ENCODE data around the gene LDLRAD4.

The LDLRAD4 gene

GRCh38 chr18:13447621-13448334 lies 229.2 kb downstream of the LDLRAD4 start:
- no peak for TF ChIP-seq TAF1 (IDR thresholded peaks at IDR 0.05; ENCODE audit: low read depth)
- no peak for TF ChIP-seq CEBPB (IDR thresholded peaks at IDR 0.05)
- no peak for TF ChIP-seq REST (IDR thresholded peaks at IDR 0.05; ENCODE audit: low read depth)
- TF ChIP-seq EGR1 (IDR thresholded peaks at IDR 0.05) = no peak
- no peak for TF ChIP-seq ZBTB7A (IDR thresholded peaks at IDR 0.05; ENCODE audit: low read depth)
- TF ChIP-seq FOXM1 (IDR thresholded peaks at IDR 0.05; ENCODE audit: borderline replicate concordance, low read depth) = no peak
- no peak for TF ChIP-seq TCF12 (IDR thresholded peaks at IDR 0.05; ENCODE audit: low read depth)
- TF ChIP-seq RAD21 (IDR thresholded peaks at IDR 0.05; ENCODE audit: low read depth) = no peak
- no peak for TF ChIP-seq EP300 (IDR thresholded peaks at IDR 0.05; ENCODE audit: borderline replicate concordance)
- TF ChIP-seq, protein P1, sequence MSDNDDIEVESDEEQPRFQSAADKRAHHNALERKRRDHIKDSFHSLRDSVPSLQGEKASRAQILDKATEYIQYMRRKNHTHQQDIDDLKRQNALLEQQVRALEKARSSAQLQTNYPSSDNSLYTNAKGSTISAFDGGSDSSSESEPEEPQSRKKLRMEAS (IDR thresholded peaks at IDR 0.05) = no peak
- TF ChIP-seq YY1 (IDR thresholded peaks at IDR 0.05; ENCODE audit: low read depth) = no peak
- TF ChIP-seq NFIC (IDR thresholded peaks at IDR 0.05) = no peak
- no peak for TF ChIP-seq TEAD4 (IDR thresholded peaks at IDR 0.05)
- TF ChIP-seq, protein P2, sequence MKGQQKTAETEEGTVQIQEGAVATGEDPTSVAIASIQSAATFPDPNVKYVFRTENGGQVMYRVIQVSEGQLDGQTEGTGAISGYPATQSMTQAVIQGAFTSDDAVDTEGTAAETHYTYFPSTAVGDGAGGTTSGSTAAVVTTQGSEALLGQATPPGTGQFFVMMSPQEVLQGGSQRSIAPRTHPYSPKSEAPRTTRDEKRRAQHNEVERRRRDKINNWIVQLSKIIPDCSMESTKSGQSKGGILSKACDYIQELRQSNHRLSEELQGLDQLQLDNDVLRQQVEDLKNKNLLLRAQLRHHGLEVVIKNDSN (IDR thresholded peaks at IDR 0.05) = no peak
- no peak for TF ChIP-seq CREB1 (IDR thresholded peaks at IDR 0.05; ENCODE audit: low read depth)

GRCh38 chr18:13448335-13448795 lies 229.8 kb downstream of the LDLRAD4 start:
- TF ChIP-seq CEBPB (IDR thresholded peaks at IDR 0.05) (no peak), ZBTB7A (IDR thresholded peaks at IDR 0.05; ENCODE audit: low read depth) (no peak), NFIC (IDR thresholded peaks at IDR 0.05) (no peak), EGR1 (IDR thresholded peaks at IDR 0.05) (no peak), YY1 (IDR thresholded peaks at IDR 0.05; ENCODE audit: low read depth) (no peak), RAD21 (IDR thresholded peaks at IDR 0.05; ENCODE audit: low read depth) (no peak), REST (IDR thresholded peaks at IDR 0.05; ENCODE audit: low read depth) (no peak)
- TF ChIP-seq, protein P2 (IDR thresholded peaks at IDR 0.05) = no peak

GRCh38 chr18:13449651-13450050 lies 231.1 kb downstream of the LDLRAD4 start:
- TF ChIP-seq EGR1 (IDR thresholded peaks at IDR 0.05) (no peak), CREB1 (IDR thresholded peaks at IDR 0.05; ENCODE audit: low read depth) (no peak), TAF1 (IDR thresholded peaks at IDR 0.05; ENCODE audit: low read depth) (no peak), RAD21 (IDR thresholded peaks at IDR 0.05; ENCODE audit: low read depth) (no peak), YY1 (IDR thresholded peaks at IDR 0.05; ENCODE audit: low read depth) (no peak), TCF12 (IDR thresholded peaks at IDR 0.05; ENCODE audit: low read depth) (no peak), NFIC (IDR thresholded peaks at IDR 0.05) (no peak), CEBPB (IDR thresholded peaks at IDR 0.05) (no peak), FOXM1 (IDR thresholded peaks at IDR 0.05; ENCODE audit: borderline replicate concordance, low read depth) (no peak), REST (IDR thresholded peaks at IDR 0.05; ENCODE audit: low read depth) (no peak)
- TF ChIP-seq, protein P2 (IDR thresholded peaks at IDR 0.05) = no peak
